Measurements from ENCODE around the gene ZNF785. TPM values are rescaled to one million over a fixed set of nuclear protein-coding genes. Genes with fewer than 3 reads are reported as not detected.
"Not testable (repeated sequence)": the region's sequence is repeated elsewhere in the genome, so short reads cannot be mapped to it uniquely, and the experiment has no call there.

Gene ZNF785
- polyA plus RNA-seq, 4 donors = 17.5 to 36.5 (median 27.8) TPM

DNA sequence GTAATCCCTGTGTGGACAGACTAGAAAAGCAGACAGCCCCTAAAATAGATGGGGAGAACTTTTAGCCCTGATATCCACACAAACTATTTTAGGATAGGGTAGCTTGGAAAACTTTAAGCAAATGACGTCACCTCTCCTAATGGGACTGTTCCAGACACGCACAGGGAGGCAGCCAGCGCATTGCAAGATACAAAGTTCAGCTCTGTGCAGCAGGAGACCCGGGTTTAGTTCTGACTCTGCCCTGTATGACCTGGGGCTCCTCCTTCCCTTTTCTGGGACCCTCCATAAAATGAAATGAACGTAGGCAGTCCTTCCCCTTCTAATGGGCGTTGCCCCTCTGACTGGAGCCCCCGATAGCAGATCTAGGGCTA is 18.4 kb upstream of the ZNF785 start:
- no peak for DNase-seq (ENCODE audit: low read depth in 4 of 4, low spot score in 2 of 4)

GRCh38 chr16:30602616-30603277 is 17.2 kb upstream of the ZNF785 start:
- DNase-seq (ENCODE audit: low read depth in 4 of 4, low spot score in 2 of 4) = no peak

- DNase-seq (ENCODE audit: low read depth in 4 of 4, low spot score in 2 of 4) = no peak
These were observed 16.5 kb upstream of the ZNF785 start for GRCh38 chr16:30601966-30602365.

DNA sequence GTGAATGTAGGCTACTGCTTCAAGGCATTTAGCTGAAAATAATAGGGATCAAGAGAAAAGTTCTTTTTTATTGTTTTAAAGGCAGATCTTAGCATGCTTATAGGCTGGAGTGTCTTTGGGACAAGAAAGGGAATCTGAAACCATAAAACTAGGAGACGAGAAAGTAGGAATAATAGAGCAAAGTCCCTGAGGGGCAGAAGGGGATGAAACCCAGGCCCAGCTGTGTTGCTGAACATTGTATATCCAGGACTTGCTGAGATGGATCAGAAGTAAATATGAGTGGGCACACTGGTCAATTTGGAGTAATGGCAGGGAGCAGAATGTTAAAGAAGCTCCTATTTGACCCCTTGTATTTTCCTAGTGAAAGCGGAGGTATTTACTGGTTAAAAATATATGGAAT is 15.4 kb upstream of the ZNF785 start:
- DNase-seq (ENCODE audit: low read depth in 4 of 4, low spot score in 2 of 4) = no peak

DNA sequence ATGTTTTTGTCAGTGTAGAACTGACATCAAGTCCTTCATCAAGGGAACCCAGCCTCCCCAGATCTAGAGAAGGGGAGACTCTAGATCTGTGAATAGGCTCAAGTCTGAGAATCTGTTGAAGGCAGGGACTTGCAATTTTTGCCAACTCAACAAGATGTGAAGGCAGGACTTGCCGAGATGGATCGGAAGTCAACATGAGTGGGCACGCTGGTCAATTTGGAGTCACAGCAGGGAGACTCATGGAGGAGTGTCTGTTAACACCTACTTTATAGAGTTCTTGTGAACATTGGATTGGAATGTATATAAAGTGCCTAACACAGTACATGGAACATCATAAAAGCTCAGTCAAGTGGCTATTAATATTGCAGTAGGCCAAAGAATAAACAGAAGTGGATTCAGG is 14.7 kb upstream of the ZNF785 start:
- DNase-seq (ENCODE audit: low read depth in 4 of 4, low spot score in 2 of 4) = no peak

DNA sequence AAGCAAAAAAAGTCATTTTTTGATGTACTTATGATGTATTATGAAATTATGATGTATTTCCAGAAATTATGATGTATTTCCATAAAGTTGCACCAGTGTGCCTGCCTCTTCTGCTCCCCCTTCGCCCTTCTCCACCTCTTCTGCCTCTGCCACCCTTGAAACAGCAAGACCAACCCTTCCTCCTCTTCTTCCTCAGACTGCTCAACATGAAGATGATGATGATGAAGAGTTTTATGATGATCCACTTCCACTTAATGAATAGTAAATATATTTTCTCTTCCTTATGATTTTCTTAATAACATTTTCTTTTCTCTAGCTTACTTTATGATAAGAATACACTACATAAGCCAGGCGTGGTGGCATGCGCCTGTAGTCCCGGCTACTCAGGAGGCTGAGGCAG is 7.4 kb upstream of the ZNF785 start:
- DNase-seq (ENCODE audit: low read depth in 4 of 4, low spot score in 2 of 4) = no peak

GRCh38 chr16:30590869-30591268 is 5.4 kb upstream of the ZNF785 start:
- not testable (repeated sequence) for DNase-seq (ENCODE audit: low read depth in 4 of 4, low spot score in 2 of 4)

- not testable (repeated sequence) for DNase-seq (ENCODE audit: low read depth in 4 of 4, low spot score in 2 of 4)
These were observed 4.1 kb upstream of the ZNF785 start for GRCh38 chr16:30589582-30589981.

DNA sequence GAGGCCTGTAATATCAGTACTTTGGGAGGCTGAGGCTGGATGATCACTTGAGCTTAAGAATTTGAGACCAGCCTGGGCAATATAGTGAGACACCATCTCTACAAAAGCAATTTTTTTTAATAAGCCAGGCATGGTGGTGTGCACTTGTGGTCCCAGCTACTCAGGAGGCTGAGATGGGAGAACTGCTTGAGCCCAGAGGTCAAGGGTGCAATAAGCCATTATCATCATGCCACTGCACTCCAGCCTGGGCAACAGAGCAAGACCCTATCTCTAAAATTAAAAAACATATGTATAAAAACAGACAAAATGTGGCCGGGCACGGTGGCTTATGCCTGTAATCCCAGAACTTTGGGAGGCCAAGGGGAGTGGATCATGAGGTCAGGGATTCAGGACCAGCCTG is 3.2 kb upstream of the ZNF785 start:
- no peak for DNase-seq (ENCODE audit: low read depth in 4 of 4, low spot score in 2 of 4)

DNA sequence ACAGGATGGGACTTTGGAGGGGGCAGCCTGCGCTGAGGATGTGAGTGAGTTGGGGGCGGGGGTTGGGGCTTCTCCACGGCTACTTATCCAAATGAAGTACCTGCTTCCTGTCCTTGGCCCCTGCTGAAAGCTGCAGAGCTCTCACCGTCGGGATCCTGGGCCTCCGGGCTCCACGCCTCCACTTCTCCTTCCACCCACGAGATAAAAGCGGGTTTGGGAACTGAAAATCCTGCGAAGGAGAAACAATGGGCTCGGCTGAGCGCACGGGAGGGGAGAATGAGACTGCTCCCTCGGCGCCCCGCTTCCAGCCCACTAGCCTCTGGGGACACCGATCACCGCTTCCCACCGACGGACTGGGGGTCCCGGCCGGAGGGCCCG is 486 bp downstream of the ZNF785 start:
- DNase-seq (ENCODE audit: low read depth in 4 of 4, low spot score in 2 of 4) = peak in 1 of 4 donors; percentile 12

- DNase-seq (ENCODE audit: low read depth in 4 of 4, low spot score in 2 of 4) = no peak
These were observed 2.7 kb downstream of the ZNF785 start for GRCh38 chr16:30582611-30583340.

- DNase-seq (ENCODE audit: low read depth in 4 of 4, low spot score in 2 of 4) = no peak
These were observed 4.0 kb downstream of the ZNF785 start for GRCh38 chr16:30581457-30581856.

DNA sequence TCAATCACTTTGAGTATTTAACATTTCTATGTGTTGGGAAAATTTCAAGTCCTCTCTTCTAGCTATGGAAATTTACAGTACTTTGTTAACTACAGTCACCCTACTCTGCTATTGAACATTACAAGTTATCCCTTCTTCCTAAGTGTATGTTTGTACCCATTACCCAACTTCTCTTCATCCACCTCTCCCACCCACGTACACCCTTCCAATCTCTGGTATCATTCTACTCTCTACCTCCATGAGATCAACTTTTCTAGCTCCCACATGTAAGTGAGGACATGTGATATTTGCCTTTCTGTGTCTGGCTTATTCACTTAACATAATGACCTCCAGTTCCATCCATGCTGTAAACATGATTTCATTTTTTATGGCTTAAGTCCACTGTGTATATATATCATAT is 10.8 kb downstream of the ZNF785 start:
- no peak for DNase-seq (ENCODE audit: low read depth in 4 of 4, low spot score in 2 of 4)

DNA sequence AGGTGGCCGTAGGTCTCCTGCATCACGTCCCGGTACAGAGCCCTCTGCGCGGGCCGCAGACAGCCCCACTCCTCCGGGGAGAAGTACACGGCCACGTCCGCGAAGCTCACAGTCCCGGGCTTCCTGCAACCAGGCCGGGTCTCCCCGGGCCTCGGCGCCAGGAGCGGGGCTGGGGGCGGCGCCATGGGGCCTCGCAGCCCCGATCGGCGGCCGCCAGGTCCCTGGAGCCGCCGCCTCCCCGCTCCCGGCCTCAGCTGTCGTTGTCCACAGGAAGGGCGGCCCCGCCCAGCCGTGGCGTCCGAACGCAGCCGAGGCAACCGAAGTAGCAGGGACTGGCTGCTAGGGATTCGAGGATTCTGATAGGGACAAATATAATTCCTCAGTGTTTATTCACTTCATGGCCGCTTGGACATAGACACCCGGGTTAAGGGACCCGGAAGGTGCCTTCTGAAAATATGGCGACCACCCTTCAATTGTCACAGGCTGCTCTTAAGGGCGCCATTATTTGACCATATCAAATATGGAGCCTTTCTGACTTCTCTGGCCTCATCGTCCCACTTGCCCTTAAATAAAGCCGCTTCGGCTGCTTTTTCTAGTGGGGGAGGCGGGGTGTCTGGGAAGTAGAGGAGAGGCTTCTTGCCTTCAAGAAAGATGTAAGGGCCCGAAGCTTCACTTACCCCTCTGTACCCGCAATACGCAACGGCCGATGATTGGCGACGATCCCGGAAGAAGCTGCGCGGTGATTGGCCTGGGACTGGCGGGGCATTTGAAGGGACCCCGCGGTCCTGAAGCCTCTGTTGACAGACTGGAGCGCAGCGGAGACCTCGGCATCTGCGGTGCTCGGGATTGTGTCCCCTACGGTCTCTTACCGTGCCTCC is 13.8 kb downstream of the ZNF785 start, which contains the start of gene ZNF688:
Gene ZNF688, minus strand, starts transcription at position 270 of the 878 bp plus-strand sequence. Its CDS starts 85 bp downstream, at position 185.
- peak; percentile 91 to 97 (median 92) for DNase-seq (ENCODE audit: low read depth in 4 of 4, low spot score in 2 of 4)

DNA sequence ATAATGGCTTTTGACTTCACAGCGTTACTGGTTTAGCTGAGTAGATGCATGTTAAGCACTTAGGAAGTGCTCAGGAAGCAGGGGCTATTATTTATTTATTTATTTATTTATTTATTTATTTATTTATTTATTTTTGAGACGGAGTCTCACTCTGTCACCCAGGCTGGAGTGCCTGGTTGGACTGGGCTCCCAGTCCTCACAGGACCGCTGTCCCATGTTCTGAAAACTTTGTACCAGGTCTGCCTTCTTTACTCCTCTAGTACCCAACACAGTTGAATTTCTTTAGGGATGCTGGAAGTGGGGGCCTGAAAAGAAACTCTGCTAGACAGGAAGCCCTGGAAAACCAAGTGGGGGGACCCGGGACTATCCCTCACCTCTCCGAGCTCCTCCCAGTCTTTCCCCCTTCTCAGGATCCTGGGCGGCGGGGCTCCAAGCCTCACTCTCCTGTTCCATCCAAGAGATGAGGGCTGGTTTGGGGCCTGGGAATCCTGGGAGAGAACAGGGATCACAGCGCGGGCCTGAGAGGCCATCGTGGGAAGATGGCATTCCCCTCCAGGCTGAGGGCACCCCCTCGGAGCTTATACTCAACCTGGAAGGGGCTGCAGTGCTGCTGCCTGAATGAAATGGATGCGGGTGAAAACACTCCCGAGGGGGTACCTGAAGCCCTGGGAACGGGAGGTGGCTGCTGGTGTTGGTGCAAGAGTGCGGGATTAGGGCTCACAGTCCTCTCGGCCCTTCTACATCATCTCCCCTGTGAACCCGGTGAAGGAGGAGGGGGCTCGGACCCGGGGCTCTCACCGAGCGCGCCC is 14.7 kb downstream of the ZNF785 start:
- peak in 1 of 4 donors; percentile 47 for DNase-seq (ENCODE audit: low read depth in 4 of 4, low spot score in 2 of 4)

DNA sequence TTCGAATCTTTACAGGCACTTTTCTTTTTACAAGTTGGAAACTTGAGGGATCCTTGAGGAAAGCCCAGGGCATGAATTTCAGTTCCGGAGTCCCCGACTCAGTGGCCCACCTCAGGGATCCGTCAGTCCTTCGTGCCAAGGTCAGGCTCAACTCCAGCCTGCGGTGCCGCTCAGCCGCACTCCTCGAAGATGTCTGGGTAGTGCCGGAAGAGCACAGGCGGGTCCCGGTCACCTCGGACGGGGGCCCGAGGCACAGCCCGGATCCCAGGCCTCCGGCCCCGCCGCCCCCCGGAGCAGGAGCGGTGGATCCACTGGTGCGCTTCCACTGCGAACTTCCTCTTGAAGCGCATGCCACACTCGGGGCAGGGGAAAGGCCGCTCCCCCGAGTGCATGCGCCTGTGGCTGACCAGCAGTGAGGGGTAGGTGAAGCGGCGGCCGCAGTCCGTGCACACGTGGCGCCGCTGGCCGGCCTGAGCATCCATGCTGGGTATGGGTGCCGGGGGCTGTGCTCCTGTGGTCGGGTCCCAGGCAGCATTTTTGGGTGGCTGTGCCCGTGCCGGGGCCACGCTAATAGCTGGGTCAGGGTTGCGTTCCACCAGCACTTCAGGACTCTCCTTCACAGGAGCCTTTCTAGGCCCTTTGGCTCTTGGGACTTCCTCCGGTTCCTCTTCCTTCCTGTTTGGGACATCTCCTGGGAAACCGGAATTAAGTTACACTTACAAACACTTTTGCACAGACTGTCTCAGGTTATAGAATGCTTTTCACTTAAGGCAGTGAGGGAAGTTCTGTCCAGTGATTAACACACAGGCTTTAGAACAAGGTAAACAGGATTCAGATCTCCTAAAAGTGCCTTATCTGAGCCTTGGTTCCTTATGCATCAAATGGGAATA is 15.5 kb downstream of the ZNF785 start:
- no peak for DNase-seq (ENCODE audit: low read depth in 4 of 4, low spot score in 2 of 4)

GRCh38 chr16:30569281-30569680 is 16.2 kb downstream of the ZNF785 start:
- DNase-seq (ENCODE audit: low read depth in 4 of 4, low spot score in 2 of 4) = no peak

GRCh38 chr16:30567991-30568638 is 17.4 kb downstream of the ZNF785 start:
- no peak for DNase-seq (ENCODE audit: low read depth in 4 of 4, low spot score in 2 of 4)
